ENCODE measurements around the gene WDR77.

The WDR77 gene

DNA sequence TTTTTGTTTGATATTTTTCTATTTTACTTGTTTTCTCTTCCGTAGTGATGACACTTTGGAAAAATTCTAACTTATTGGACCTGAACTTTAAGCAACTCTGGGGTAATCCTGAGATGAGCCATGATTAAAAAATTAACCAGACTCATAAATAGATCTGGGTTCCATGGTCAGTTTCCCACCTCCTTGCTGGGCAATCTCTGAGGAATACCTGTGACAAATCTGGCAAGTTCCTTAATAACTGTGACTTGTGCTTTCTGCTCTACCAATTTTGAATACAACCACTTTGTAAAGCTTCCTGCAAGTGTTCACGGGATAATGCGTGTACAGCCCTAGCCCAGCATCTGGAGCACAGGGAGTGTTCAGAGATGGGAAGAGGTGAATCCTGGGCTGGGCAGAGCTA lies 24.8 kb downstream of the WDR77 start:
- DNase-seq, result no peak

DNA sequence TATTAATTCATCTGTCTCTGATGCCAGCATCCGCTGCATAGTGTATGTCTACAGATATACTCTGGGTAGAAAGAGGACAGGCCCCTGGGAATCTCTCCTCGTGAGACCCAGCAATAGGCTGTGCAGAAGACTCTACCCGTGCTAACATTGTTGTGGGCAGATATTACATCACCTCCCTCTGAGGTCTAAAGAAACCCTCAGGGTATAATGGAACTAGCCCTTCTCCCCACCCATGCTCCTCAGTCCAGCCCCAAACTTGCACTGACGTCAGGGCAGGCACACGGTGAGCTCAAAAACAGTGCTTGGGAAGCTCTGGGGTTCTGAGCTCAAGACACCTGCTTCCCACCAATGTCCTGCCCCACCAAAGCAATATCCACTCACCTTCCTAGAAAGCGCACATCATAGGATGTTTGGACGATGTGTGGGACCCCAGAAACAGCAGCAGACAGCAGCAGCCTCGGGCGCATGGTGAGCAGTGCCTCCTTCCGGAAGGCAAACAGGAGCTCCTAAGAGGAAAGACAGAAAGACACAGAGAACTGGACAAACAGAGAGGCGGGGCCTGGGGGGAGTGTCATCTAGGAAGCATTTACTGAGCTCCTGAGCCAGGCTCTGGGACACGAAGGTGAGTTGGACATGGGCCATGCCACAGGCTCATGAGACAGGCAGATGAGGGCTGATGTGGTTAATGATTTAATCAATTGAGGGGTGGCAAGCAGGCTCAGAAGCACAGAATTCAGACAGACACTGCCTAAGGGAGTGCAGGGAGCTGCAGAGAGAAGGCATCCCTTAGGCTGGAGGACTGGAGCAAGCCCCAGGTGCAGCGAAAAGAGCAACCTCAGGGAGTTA lies 26.3 kb downstream of the WDR77 start:
- no peak for DNase-seq

DNA sequence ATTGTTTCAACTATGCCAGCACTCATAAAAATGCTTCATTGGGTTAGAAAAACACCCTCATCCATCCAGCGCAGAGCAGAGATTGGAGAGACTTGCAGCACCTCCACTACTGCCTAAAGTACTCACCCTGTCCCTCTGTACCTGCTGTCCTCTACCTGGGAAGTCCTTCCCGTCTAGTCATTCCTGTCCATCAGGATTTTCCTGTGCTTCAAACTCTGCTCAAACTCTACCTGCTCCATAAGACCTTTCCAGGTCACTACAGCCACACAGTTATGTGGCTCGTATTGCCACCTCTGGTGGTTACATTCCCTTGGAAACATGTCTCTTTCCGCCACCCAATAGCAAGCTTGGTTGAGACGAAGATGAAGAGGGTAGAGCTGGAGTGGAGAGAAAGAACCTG lies 28.7 kb downstream of the WDR77 start:
- DNase-seq, result no peak

DNA sequence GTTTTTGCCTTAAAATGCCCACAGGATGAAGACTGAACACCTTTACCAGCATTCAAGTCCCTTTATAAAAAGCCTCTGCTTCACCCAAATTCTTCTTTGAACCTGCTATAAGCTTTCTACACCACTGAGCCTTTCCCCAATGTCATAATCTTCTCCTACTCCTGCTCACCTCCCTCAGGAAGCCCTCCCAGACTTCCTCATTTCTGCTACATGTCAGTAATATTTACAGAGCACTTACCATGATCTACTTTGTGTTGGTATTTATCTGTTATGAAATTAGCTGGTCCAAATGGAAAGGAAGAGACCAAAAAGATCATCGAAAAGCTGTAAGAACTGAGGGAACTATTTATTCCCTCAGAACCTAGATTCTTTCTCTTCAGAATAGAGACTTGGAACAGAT lies 30.0 kb downstream of the WDR77 start:
- no peak for DNase-seq

DNA sequence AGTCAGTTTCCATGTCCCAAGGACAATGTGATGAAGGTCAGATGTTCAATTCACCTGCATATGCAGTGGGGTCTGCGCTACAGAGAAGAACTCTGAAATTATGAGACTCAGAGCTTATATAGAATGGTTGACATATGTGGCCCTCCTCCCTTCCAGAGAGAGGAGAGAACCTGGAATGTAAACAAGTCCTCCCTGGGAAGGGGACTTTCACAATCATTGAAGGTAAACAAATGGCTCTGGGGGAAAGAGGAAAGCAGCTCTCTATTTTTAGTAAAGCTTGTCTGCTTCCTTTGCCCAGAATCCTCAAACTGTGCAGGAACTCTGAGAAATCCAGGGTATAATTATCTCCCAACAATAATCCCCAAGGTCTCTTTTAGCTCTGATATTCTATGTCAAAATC lies 31.3 kb downstream of the WDR77 start:
- DNase-seq, result no peak

DNA sequence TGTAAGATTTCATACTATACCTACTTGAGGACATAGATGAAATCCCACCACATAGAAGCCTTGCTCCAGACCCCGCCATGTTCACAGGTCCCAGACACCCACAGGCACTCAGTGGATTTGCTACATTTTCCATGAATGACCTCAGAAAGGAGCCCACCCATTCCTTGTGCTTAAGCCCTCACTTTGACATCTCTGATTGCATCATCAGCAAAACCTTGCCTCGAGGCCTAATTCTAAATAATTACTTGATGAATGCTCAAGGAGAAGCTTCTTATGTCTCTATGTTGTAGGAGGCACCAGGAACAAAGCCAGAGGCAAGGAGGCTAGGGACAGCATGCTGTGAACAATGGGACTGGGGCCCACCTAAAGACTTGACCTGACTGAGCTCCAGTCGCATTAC lies 33.6 kb downstream of the WDR77 start:
- DNase-seq, result no peak

DNA sequence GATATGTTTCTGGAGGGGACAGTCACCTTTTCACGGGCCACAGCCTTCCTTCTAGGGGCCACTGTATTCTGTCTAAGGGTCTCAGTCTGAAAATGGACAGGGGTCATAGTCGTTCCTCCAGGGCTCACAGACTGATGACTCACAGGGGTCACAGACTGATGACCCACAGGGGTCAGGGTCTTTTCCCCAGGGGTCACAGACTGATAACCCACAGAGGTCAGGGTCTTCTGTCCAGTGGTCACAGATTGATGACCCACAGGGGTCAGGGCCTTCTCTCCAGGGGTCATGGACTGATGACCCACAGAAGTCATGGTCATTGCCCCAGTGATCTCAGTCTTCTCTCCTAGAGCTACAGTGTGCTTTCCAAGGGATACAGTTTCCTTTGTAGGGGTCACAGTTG lies 34.3 kb downstream of the WDR77 start:
- no peak for DNase-seq

DNA sequence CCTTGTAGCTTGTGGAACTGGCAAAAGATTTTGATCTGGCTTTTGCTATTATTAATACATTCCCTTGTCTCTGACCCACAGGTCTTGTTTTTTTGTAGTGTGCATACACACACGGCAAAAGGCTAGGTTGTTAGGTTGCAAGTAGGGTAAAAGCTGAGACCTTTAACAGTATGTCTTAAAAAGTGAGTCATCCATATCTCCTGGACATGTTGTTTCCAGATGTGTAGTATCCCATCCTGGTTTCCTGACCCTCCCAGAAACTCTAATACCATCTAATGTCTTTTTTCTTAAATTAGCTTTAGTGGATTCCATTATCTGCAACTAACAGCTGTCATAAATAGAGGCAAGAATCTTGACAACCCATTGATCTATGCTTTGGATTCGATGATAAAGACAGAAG lies 36.2 kb downstream of the WDR77 start:
- no peak for DNase-seq

DNA sequence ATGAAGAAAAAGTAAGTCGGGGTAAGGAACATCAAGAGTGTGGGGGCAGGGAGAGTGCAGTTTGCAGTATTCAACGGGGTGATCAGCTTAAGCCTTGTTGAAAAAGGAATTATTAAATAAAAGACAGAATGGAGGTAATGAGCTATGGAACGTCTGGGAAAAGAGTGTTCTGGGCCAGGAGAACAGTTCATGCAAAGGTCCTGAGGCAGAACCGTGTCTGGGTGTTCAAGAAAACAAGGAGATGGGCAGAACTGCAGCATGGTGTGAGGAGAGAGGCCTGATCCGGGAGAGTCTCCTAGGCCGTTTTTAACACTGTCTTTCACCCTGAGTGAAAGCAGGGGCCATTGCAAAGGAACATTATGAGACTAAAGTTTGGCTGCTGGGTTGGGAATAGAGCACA lies 41.8 kb downstream of the WDR77 start:
- no peak for DNase-seq

DNA sequence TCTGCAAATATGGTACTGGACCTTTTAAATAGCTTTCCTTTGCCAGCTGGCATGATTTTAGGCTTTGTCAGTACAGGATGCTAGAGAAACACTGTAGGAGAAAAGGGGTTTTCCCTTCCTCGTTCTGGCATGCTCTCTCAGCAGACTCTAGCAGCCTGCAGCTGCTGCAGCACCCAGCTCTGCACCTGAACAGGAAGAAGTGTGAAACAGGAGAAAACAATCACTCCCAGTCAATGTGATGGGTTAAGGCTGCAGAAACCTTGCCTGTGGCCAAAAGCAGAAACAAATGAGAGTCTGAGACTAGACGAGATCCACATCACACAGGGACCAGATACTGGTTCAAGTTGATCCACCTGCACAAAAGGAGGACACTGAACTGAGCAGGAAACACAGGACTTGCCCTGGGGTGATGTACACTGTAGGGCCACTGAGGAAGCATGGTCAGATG lies 42.7 kb downstream of the WDR77 start:
- peak; percentile 35 for DNase-seq

DNA sequence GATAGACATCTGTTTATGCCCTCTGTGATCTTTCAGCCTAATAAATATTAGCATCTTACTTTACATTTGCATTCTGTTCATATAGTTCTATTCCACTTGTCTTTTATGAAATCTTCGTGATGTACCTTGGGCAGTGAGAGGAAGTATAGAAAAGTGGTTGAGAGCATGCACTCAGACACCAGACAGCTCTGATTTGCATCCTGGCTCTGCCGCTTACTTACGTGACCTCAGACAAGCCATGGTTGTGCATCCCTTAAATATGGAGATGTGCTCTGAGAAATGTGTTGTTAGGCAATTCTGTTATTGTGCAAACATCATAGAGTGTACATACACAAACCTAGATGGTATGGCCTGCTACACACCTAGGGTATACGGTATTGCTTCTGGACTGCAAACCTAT lies 44.5 kb downstream of the WDR77 start:
- DNase-seq, result no peak

DNA sequence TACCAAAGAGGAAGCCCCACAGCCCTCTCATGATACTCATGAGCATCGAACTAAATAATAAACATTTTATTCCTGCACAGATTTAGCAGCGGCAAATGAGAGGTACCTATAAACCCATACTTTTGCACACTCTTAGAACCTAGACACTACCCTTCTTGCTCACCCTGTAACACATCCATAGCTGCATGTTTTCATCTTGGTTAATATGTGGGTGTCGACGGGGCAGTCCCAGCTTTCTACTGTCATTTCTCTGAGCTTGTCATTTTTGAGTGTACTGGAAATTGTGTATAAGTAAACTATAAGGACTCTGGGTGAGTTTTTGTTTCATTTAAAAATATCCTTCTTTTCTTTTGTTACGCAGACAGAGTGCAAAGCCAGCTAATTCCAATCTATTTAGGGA lies 47.0 kb downstream of the WDR77 start:
- DNase-seq, result no peak

DNA sequence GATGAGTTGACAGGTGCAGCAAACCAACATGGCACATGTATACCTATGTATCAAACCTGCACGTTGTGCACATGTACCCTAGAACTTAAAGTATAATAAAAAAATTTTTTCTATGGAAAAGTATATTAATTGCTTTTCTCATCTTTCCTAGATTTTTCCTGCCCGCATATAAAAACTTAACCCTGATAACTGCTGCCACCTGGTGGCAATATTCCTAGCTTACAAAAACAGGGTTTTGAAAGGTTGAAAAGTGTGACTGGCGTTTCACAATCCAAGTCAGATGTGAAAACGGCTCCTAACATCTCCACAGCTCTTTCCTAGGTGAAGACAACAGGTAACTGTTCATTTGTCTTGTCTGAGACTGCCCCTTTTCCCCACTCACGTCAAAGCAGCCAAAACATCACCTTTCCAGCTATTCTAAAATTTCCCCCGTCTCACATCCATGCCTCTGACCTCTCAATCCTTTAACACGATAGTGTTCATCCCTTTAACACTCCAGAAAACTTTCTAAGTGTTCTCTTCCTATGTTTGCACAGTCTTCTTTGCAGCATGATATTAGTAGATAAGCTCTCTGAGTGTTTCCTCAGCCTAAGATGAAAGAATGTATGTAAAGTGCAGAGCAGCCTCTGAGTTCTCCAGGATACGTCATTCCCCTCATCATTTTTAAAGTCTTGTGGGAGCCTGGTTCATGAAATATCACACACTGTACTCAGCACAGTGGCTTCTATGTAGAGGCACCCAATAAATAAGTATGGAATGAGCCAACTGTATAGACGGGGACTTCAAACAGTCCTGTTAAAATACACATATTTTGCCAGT lies 49.1 kb downstream of the WDR77 start:
- no peak for DNase-seq

DNA sequence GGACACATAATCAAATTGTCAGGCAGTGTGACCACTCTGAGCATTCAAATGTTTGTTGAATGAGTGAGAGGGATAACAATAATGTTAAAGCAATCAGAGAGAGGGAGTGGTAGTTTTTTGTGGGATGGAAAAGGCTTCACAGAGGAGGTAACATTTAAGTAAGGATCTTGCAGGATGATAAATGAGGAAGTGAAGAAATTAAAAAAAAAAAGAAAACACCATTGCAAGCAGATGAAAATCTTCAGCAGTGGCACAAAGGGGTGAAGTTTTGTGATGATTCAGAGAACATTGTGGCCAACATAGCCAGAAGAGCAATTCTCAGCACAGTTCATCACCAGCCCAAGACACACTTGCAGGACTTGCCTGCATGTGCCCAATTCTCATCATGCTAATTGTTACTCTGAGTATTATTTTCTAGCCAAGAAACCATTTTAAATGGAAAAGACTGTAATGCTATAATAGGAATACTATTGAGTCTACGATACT lies 56.6 kb downstream of the WDR77 start:
- DNase-seq, result no peak

DNA sequence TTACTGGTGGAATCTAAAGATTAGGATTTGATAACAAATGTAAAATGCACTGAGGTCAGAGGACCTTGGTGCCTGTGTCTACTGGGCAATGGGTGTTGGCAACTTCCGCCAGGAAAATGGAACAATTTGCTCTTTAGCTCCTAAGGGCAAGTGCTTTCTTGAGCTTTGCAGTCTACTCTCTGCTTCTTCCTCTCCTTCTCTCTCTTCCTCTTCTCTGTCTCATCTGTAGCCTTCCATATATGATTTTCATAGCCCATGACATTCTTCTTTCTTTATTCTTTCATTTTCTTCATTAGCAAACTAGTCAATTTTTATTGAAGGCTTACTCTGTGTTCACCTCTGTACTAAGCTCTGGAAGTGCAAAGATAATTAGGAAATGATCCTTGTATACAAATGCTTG lies 57.0 kb downstream of the WDR77 start:
- no peak for DNase-seq

All from activated CD4-positive, alpha-beta T cell treated with anti-CD3 and anti-CD28 coated beads for 1 hour (primary cell).